Tibial nerve (tissue), 4 donors: ENCODE results near the gene NUDT21.

ENCODE experiments used
- CTCF ChIP-seq, 5 experiments: fragments of 200-600 bp in 3 of 5; fragments of 450-650 bp in 2 of 5; sonication (generic) in 3 of 5; IDR thresholded peaks; one replicate each; pipeline ENCODE4 v1.5.1; 2016 to 2019; ENCODE audit warnings: antibody characterized with exemption in 5 of 5, mild to moderate bottlenecking in 3 of 5, moderate library complexity in 2 of 5
- EP300 ChIP-seq, 2 donors: sonication (generic); formaldehyde crosslinking; IDR thresholded peaks; one replicate each; pipeline ENCODE4 v1.6.1; 2017; ENCODE audit warnings: antibody characterized with exemption in 2 of 2, mild to moderate bottlenecking in 1 of 2
- POLR2A ChIP-seq, 2 donors: fragments of 450-650 bp; IDR thresholded peaks; one replicate each; pipeline ENCODE4 v1.6.1; 2017; ENCODE audit warnings: antibody characterized with exemption in 2 of 2, mild to moderate bottlenecking in 2 of 2, moderate library complexity in 2 of 2

- TF ChIP-seq EP300 (IDR thresholded peaks at IDR 0.05) (no peak), POLR2A (IDR thresholded peaks at IDR 0.05) (no peak), CTCF (IDR thresholded peaks at IDR 0.05) (no peak)
Observed at GRCh38 chr16:56411123-56411522, 40.0 kb downstream of the NUDT21 start.
